ENCODE data around the gene GPR61.
A peak's percentile ranks its signal among the peaks of the same experiment; 100 is the strongest.

The GPR61 gene

GRCh38 chr1:109502364-109502851, 37.3 kb upstream of the GPR61 start:
- Histone ChIP-seq H3K4me1 (ENCODE audit: control insufficient read depth in 1 of 2, insufficient read depth in 1 of 2, low read depth in 1 of 2, low read length in 1 of 2) (peaks cover 8 to 11% of the 10 kb centered on the region in 2 experiments), H3K4me3 (ENCODE audit: low read depth in 1 of 2, low read length in 1 of 2) (no peak overlapping the region), H3K9me3 (no peaks in the 10 kb centered on the region), H3K27ac (no peak overlapping the region), H3K27me3 (peaks cover 1% of the 10 kb centered on the region), H3K36me3 (peaks cover 48% of the 10 kb centered on the region)
- TF ChIP-seq CTCF (IDR thresholded peaks at IDR 0.05): no peak

- H3K27ac ChIP-seq: no peak overlapping the region
Measured at GRCh38 chr1:109503935-109504334, 35.7 kb upstream of the GPR61 start.

GRCh38 chr1:109504974-109505373, 34.7 kb upstream of the GPR61 start:
- Histone ChIP-seq H3K27ac (no peak overlapping the region), H3K9me3 (no peaks in the 10 kb centered on the region), H3K4me3 (ENCODE audit: low read depth in 1 of 2, low read length in 1 of 2) (no peak overlapping the region), H3K4me1 (ENCODE audit: control insufficient read depth in 1 of 2, insufficient read depth in 1 of 2, low read depth in 1 of 2, low read length in 1 of 2) (peaks cover 16 to 20% of the 10 kb centered on the region in 2 experiments), H3K27me3 (peaks cover 27% of the 10 kb centered on the region), H3K36me3 (peaks cover 23% of the 10 kb centered on the region)
- no peak for TF ChIP-seq CTCF (IDR thresholded peaks at IDR 0.05)

More at GRCh38 chr1:109503935-109504334, 35.7 kb upstream of the GPR61 start:
- Histone ChIP-seq H3K4me3 (ENCODE audit: low read depth in 1 of 2, low read length in 1 of 2) (no peak overlapping the region), H3K36me3 (peaks cover 33% of the 10 kb centered on the region), H3K4me1 (ENCODE audit: control insufficient read depth in 1 of 2, insufficient read depth in 1 of 2, low read depth in 1 of 2, low read length in 1 of 2) (peaks cover 9 to 12% of the 10 kb centered on the region in 2 experiments), H3K27me3 (peaks cover 16% of the 10 kb centered on the region), H3K9me3 (no peaks in the 10 kb centered on the region)
- no peak for TF ChIP-seq CTCF (IDR thresholded peaks at IDR 0.05)

- no peaks in the 10 kb centered on the region for H3K9me3 ChIP-seq
- peaks cover 59% of the 10 kb centered on the region for H3K27me3 ChIP-seq
- H3K27ac ChIP-seq: no peak overlapping the region
- H3K36me3 ChIP-seq: no peaks in the 10 kb centered on the region
- H3K4me1 ChIP-seq (ENCODE audit: control insufficient read depth in 1 of 2, insufficient read depth in 1 of 2, low read depth in 1 of 2, low read length in 1 of 2): peaks cover 11 to 12% of the 10 kb centered on the region in 2 experiments
- no peak overlapping the region for H3K4me3 ChIP-seq (ENCODE audit: low read depth in 1 of 2, low read length in 1 of 2)
- TF ChIP-seq CTCF (IDR thresholded peaks at IDR 0.05): no peak
Measured at GRCh38 chr1:109508001-109508872, 31.4 kb upstream of the GPR61 start.

GRCh38 chr1:109508873-109509175, 30.8 kb upstream of the GPR61 start:
- Histone ChIP-seq H3K36me3 (no peaks in the 10 kb centered on the region), H3K4me3 (ENCODE audit: low read depth in 1 of 2, low read length in 1 of 2) (peak overlapping the region; percentile 55 to 56), H3K27me3 (peaks cover 60% of the 10 kb centered on the region), H3K27ac (no peak overlapping the region), H3K9me3 (no peaks in the 10 kb centered on the region), H3K4me1 (ENCODE audit: control insufficient read depth in 1 of 2, insufficient read depth in 1 of 2, low read depth in 1 of 2, low read length in 1 of 2) (peaks cover 11 to 12% of the 10 kb centered on the region in 2 experiments)
- TF ChIP-seq CTCF (IDR thresholded peaks at IDR 0.05): no peak
